ENCODE measurements around the gene SEBOX.

GRCh38 chr17:28395426-28395825 lies 30.4 kb upstream of the SEBOX start:
- no peak for TF ChIP-seq CTCF (conservative IDR thresholded peaks at IDR 0.05; ENCODE audit: low read depth in 2 of 2)
- no peak for TF ChIP-seq EZH2 (IDR thresholded peaks at IDR 0.05; ENCODE audit: low read depth, unreplicated experiment)
- no peak for TF ChIP-seq ZNF114 (CRISPR knock-in tag; IDR thresholded peaks at IDR 0.05)
- TF ChIP-seq POLR2AphosphoS5 (IDR thresholded peaks at IDR 0.05; ENCODE audit: low read depth) = no peak
- no peak for TF ChIP-seq EZH2phosphoT487 (IDR thresholded peaks at IDR 0.05; ENCODE audit: unreplicated experiment)
